Tibial artery (tissue), 4 donors: ENCODE measurements around the gene PLCL1.
A peak's percentile ranks its signal among the peaks of the same experiment; 100 is the strongest.

Experiments
- DNase-seq, 2 donors: peaks; one replicate each; pipeline ENCODE4 v3.0.0-alpha.2; 2019
- H3K27ac ChIP-seq, 2 donors: fragments of 200-600 bp; sonication (generic) in 1 of 2; 1 replicate in 1 of 2; 2 replicates in 1 of 2; pipeline ENCODE4 v1.5.1; 2018 to 2019; ENCODE audit warnings: mild to moderate bottlenecking in 1 of 2
- H3K27me3 ChIP-seq, 2 donors: fragments of 200-600 bp; sonication (generic) in 1 of 2; one replicate each; pipeline versions ENCODE4 v1.5.1 to v1.6.0; 2016 to 2019
- H3K36me3 ChIP-seq, 3 donors: fragments of 200-600 bp; sonication (generic) in 2 of 3; one replicate each; pipeline ENCODE4 v1.5.1; 2016 to 2019; ENCODE audit warnings: mild to moderate bottlenecking in 2 of 3
- H3K4me1 ChIP-seq, 4 donors: fragments of 200-600 bp; sonication (generic) in 2 of 4; 1 replicate in 3 of 4; 2 replicates in 1 of 4; pipeline ENCODE4 v1.5.1; 2016 to 2019
- H3K4me3 ChIP-seq, 2 donors: fragments of 200-600 bp; sonication (generic) in 1 of 2; 1 replicate in 1 of 2; 2 replicates in 1 of 2; pipeline ENCODE4 v1.5.1; 2018 to 2019; ENCODE audit warnings: mild to moderate bottlenecking in 2 of 2
- H3K9me3 ChIP-seq, 3 donors: fragments of 200-600 bp; sonication (generic) in 1 of 3; one replicate each; pipeline ENCODE4 v1.5.1; 2016 to 2019
- intact Hi-C: fragments of 100-400 bp; cut with DNase I; formaldehyde crosslinking; loops from one replicate; pipeline ENCODE4 v1.15.0; 2023; ENCODE audit warnings: low total_unique reads
- TF ChIP-seq, protein P1 (sequence below), 2 experiments: fragments of 200-600 bp in 1 of 2; fragments of 450-650 bp in 1 of 2; IDR thresholded peaks; one replicate each; pipeline ENCODE4 v1.5.1; 2017 to 2019; ENCODE audit warnings: antibody characterized with exemption in 2 of 2, mild to moderate bottlenecking in 1 of 2, moderate library complexity in 1 of 2

Gene PLCL1

GRCh38 chr2:197804758-197805714, 643 bp downstream of the PLCL1 start:
- intact Hi-C loops, result no loop called here
- no peaks in the 10 kb centered on the region for H3K27me3 ChIP-seq

DNA sequence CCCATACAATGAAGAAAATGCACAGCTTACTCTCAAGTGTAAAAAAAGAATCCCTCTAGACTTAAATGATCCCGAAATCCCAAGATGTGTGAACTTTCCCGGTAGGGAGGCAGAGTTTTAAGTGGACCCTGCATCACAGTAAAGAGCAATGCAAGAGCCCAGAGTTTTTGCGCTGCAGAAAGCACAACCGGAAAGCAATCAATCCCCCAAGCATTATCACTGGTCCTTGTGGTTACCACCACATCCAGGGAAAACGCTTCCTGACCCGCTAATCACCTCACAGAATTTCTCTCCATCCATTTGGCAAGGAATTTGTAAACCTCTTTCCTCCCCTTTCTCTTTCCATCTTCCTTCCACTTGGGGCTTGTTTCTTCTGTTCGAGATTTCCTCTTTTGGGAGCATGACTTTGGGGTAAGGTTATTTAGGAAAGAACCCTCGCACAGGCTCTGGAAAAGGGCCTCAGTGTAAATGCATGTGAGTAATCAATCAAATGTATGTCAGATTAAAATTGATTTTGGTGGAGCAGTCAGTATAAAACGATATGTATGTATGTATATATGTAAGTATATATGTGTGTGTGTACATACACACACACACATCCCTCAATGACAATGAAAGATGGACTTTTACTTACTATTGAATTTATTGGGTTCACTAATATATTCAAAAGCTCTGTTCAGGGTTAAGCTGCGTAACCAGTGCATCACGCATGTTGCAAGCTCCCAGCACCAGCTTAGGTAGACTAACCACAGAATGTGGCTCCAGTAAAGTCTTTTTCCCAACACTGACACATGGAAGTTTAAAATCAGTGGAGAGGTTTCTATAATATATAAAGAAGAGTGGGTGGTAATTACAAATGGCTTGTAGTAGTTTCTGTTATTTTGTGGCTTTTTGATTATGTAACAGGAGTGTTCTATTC, 1.6 kb downstream of the PLCL1 start:
- TF ChIP-seq, protein P1, sequence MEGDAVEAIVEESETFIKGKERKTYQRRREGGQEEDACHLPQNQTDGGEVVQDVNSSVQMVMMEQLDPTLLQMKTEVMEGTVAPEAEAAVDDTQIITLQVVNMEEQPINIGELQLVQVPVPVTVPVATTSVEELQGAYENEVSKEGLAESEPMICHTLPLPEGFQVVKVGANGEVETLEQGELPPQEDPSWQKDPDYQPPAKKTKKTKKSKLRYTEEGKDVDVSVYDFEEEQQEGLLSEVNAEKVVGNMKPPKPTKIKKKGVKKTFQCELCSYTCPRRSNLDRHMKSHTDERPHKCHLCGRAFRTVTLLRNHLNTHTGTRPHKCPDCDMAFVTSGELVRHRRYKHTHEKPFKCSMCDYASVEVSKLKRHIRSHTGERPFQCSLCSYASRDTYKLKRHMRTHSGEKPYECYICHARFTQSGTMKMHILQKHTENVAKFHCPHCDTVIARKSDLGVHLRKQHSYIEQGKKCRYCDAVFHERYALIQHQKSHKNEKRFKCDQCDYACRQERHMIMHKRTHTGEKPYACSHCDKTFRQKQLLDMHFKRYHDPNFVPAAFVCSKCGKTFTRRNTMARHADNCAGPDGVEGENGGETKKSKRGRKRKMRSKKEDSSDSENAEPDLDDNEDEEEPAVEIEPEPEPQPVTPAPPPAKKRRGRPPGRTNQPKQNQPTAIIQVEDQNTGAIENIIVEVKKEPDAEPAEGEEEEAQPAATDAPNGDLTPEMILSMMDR (IDR thresholded peaks at IDR 0.05), result no peak
- Histone ChIP-seq H3K9me3 (no peaks in the 10 kb centered on the region), H3K4me1 (peaks cover 0 to 44% (median 8%) of the 10 kb centered on the region in 4 donors), H3K36me3 (no peaks in the 10 kb centered on the region), H3K27ac (peak overlapping the region; percentile 87 to 92), H3K27me3 (no peaks in the 10 kb centered on the region), H3K4me3 (peak overlapping the region; percentile 95)
- no peak for DNase-seq
- intact Hi-C loops, result no loop called here

More at GRCh38 chr2:197804758-197805714, 643 bp downstream of the PLCL1 start:
- Histone ChIP-seq H3K4me1 (peaks cover 0 to 40% (median 8%) of the 10 kb centered on the region in 4 donors), H3K4me3 (peak overlapping the region; percentile 95), H3K9me3 (no peaks in the 10 kb centered on the region), H3K36me3 (no peaks in the 10 kb centered on the region), H3K27ac (peak overlapping the region; percentile 87 to 92)
- TF ChIP-seq, protein P1 (IDR thresholded peaks at IDR 0.05), result peak in 1 of 2 experiments; percentile 12
- DNase-seq, result peak; percentile 33 to 76

- DNase-seq, result no peak
- Histone ChIP-seq H3K27ac (no peak overlapping the region), H3K4me3 (no peak overlapping the region), H3K9me3 (no peaks in the 10 kb centered on the region), H3K27me3 (no peaks in the 10 kb centered on the region), H3K4me1 (peaks cover 0 to 35% (median 3%) of the 10 kb centered on the region in 4 donors), H3K36me3 (no peaks in the 10 kb centered on the region)
- intact Hi-C loops, result no loop called here
- TF ChIP-seq, protein P1 (IDR thresholded peaks at IDR 0.05), result no peak
These were observed 4.7 kb downstream of the PLCL1 start for GRCh38 chr2:197809064-197809463.

GRCh38 chr2:197810016-197810415, 5.6 kb downstream of the PLCL1 start:
- Histone ChIP-seq H3K27me3 (no peaks in the 10 kb centered on the region), H3K27ac (no peak overlapping the region), H3K4me3 (no peak overlapping the region), H3K36me3 (no peaks in the 10 kb centered on the region), H3K9me3 (no peaks in the 10 kb centered on the region), H3K4me1 (peaks cover 0 to 34% (median 2%) of the 10 kb centered on the region in 4 donors)
- DNase-seq, result no peak
- intact Hi-C loops, result no loop called here
- TF ChIP-seq, protein P1 (IDR thresholded peaks at IDR 0.05), result no peak

GRCh38 chr2:197810491-197810890, 6.1 kb downstream of the PLCL1 start:
- no peaks in the 10 kb centered on the region for H3K36me3 ChIP-seq
- intact Hi-C loops, result no loop called here
- no peak for DNase-seq
- H3K9me3 ChIP-seq, result no peaks in the 10 kb centered on the region
- H3K27me3 ChIP-seq, result no peaks in the 10 kb centered on the region
- H3K4me3 ChIP-seq, result no peak overlapping the region
- peaks cover 0 to 34% (median 2%) of the 10 kb centered on the region in 4 donors for H3K4me1 ChIP-seq
- no peak overlapping the region for H3K27ac ChIP-seq
- TF ChIP-seq, protein P1 (IDR thresholded peaks at IDR 0.05), result no peak
